HepG2 (cell line): ENCODE measurements around the gene RNF113A. TPM values are rescaled to one million over a fixed set of nuclear protein-coding genes. Genes with fewer than 3 reads are reported as not detected.

Experiments
- FOXA3 ChIP-seq: IDR thresholded peaks from 2 replicates; pipeline ENCODE4 v1.6.1; 2016; ENCODE audit warnings: missing genetic modification reagents, missing compliant biosample characterization
- FOXP4 ChIP-seq: sonication (generic); formaldehyde crosslinking; IDR thresholded peaks from 2 replicates; pipeline ENCODE4 v1.4.0; 2020; ENCODE audit warnings: missing genetic modification reagents
- HCFC1 ChIP-seq: fragments of 150-350 bp; IDR thresholded peaks from 2 replicates; pipeline ENCODE4 v1.6.1; 2014; ENCODE audit warnings: low read depth, low read length
- NFKB2 ChIP-seq: sonication (generic); formaldehyde crosslinking; IDR thresholded peaks from 2 replicates; pipeline ENCODE4 v1.4.0; 2020; ENCODE audit warnings: missing genetic modification reagents, borderline replicate concordance
- NFYC ChIP-seq: IDR thresholded peaks from 2 replicates; pipeline ENCODE4 v1.6.1; 2016; ENCODE audit warnings: missing genetic modification reagents, missing compliant biosample characterization
- SP1 ChIP-seq, 2 experiments: fragments of 450-650 bp in 1 of 2; sonication (generic) in 1 of 2; formaldehyde crosslinking in 1 of 2; IDR thresholded peaks; 2 replicates each; pipeline versions ENCODE4 v1.4.0 to v1.6.1; 2016 to 2020; ENCODE audit warnings: missing genetic modification reagents in 1 of 2
- ZBTB25 ChIP-seq: IDR thresholded peaks from 2 replicates; pipeline ENCODE4 v1.6.1; 2018; ENCODE audit warnings: missing genetic modification reagents
- ZFY ChIP-seq: sonication (generic); formaldehyde crosslinking; IDR thresholded peaks from 2 replicates; pipeline ENCODE4 v1.4.0; 2020; ENCODE audit warnings: missing genetic modification reagents
- ZHX2 ChIP-seq, 2 experiments: sonication (generic) in 1 of 2; formaldehyde crosslinking in 1 of 2; IDR thresholded peaks; 2 replicates each; pipeline versions ENCODE4 v1.6.1 to v1.9.0; 2014 to 2022; ENCODE audit warnings: antibody characterized with exemption in 1 of 2, borderline replicate concordance in 1 of 2, inconsistent platforms in 1 of 2, low read depth in 1 of 2, missing genetic modification reagents in 1 of 2
- ZNF142 ChIP-seq: sonication (generic); formaldehyde crosslinking; IDR thresholded peaks from 2 replicates; pipeline ENCODE4 v1.4.0; 2020; ENCODE audit warnings: missing genetic modification reagents
- ZNF256 ChIP-seq: sonication (generic); formaldehyde crosslinking; conservative IDR thresholded peaks from 2 replicates; pipeline ENCODE4 v1.4.0; 2020; ENCODE audit warnings: missing genetic modification reagents
- polyA plus RNA-seq, 8 experiments: library from polyadenylated mRNA; depleted of rRNA in 3 of 8; stranded (reverse) in 7 of 8; unstranded in 1 of 8; fragments of >200 nt; fragmentation: Illumina TruSeq in 4 of 8; extraction: Trizol in 4 of 8; gene quantifications; 2 replicates each; pipeline versions ENCODE4 v1.2.1 to v1.2.3, GENCODE V29; 2011 to 2016; ENCODE audit warnings: low read depth in 4 of 8, missing spikeins in 1 of 8, mixed read lengths in 1 of 8; ENCODE audit not compliant: insufficient read depth in 1 of 8
- total RNA-seq, 5 experiments: library from RNA; depleted of rRNA; stranded (reverse); fragments of >200 nt; fragmentation: Illumina TruSeq; extraction: Trizol; gene quantifications; 2 replicates each; pipeline ENCODE4 v1.2.3, GENCODE V29; 2016; ENCODE audit warnings: low read depth in 1 of 5

Gene RNF113A
- total and polyA plus RNA-seq, 2 of the 13 experiments (the other 11 are each of a cell fraction or from before 2014, with no cell fraction given) = 14.0 to 15.4 TPM

- TF ChIP-seq ZHX2 (IDR thresholded peaks at IDR 0.05; ENCODE audit: low read depth) (peak; percentile 61; the same call in 1 of the 2 replicates), ZHX2 (CRISPR knock-in tag; IDR thresholded peaks at IDR 0.05; ENCODE audit: borderline replicate concordance) (no peak), FOXP4 (CRISPR knock-in tag) (0 out of 2 replicates have a peak, but pooled peaks have one; percentile 36), HCFC1 (peak; percentile 73; the same call in 1 of the 2 replicates), ZNF256 (CRISPR knock-in tag) (no peak), FOXA3 (CRISPR knock-in tag) (0 out of 2 replicates have a peak, but pooled peaks have one; percentile 4), ZNF142 (CRISPR knock-in tag) (no peak), ZFY (peak; percentile 80), ZBTB25 (0 out of 2 replicates have a peak, but pooled peaks have one; percentile 33), SP1 (IDR thresholded peaks at IDR 0.05) (peak; percentile 68; the same call in 1 of the 2 replicates), SP1 (CRISPR knock-in tag; IDR thresholded peaks at IDR 0.05) (no peak), NFYC (CRISPR knock-in tag) (peak; percentile 79), NFKB2 (CRISPR knock-in tag) (no peak; the same call in 1 of the 2 replicates)
These were observed 18.9 kb downstream of the RNF113A start, which contains the start of gene UPF3B (continued) for GRCh38 chrX:119852382-119853353.
